HG03439 (cell line): Measurements from ENCODE around the gene GRM5.

Experiments used
- ATAC-seq: cut with Tn5 transposase; IDR thresholded peaks from one replicate; pipeline ENCODE4 v1.9.1; 2021; ENCODE audit warnings: mild to moderate bottlenecking, moderate library complexity; ENCODE audit not compliant: unreplicated experiment

The GRM5 gene

DNA sequence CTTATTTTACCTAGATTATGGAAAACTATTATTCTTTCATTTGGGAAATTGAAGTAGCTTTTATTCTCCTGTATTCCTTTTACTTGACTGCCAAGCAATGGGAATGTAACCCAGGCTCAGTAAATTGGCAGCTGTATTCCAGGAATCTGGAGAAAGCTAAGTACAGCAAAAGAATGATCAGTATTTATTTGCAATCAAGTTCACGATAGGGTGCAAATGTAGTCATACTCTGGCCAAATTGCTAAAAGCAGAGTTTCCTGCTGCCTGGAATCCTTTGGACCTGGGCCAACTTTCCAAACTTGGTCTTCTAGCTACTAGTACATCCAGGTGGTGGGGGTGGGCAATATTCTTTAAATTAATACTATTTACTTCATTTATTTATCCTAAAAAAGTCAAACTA is 442.3 kb downstream of the GRM5 start:
- ATAC-seq, result no peak

- no peak for ATAC-seq
Measured at GRCh38 chr11:88620568-88621130, 445.1 kb downstream of the GRM5 start.

GRCh38 chr11:88619656-88620385 is 446.0 kb downstream of the GRM5 start:
- no peak for ATAC-seq

GRCh38 chr11:88619071-88619425 is 446.7 kb downstream of the GRM5 start:
- no peak for ATAC-seq

GRCh38 chr11:88618327-88619070 is 447.3 kb downstream of the GRM5 start:
- no peak for ATAC-seq

DNA sequence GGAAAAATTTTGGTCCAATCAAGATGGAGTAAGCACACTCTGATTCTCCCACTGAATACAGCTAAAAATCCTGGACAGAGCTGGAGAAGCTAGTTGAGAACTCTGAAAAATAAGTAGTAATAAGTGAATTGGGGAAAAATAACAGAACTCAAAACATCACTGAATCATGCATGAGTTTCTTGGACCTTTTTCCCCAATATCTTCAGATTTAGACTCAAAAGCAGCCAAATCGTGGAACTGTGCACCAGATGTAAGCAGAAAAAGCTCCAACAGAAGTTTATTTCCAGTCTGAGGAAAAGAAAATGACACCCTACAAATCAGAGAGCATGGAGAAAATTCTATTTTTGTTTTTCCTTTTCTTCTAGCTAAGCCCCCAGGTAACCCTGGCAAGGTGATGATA is 448.6 kb downstream of the GRM5 start:
- no peak for ATAC-seq

DNA sequence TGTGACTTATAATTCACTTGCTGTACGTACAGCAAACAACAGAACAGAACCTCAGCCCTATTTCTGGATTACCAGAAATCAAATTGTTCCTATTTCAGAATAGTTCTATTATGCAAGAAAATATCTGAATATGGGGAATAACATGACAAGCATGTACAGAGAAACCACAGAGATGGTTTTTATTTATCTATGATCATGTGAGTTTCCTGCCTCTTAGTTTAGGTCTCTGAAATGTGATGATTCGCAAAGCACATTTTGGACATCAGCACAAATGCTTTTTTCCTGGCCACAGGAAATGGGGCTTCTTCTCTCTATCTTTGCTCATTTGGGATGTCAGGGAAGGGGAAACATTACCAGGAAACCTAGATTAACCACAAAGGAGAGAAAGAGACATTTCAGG is 461.5 kb downstream of the GRM5 start:
- ATAC-seq, result no peak

- no peak for ATAC-seq
Measured at GRCh38 chr11:88603091-88603867, 462.5 kb downstream of the GRM5 start.

DNA sequence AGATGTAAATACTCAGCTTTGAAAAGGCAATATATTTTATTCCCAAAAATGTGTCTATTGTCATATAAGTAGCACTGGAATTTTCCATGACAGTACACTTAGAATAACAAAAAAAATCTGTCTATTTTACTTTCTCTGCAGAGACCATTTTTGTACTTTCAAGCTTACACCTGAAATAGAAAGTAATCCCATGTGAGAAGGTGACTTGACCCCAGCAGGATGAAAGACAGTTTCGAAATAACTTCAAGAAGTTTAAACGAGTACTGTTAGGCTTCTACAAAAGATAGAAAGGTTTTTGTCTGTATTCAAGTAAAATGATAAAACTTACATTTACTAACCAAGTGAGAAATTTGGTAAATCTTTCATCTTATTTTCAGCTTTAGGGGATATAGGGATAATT is 468.4 kb downstream of the GRM5 start:
- no peak for ATAC-seq

DNA sequence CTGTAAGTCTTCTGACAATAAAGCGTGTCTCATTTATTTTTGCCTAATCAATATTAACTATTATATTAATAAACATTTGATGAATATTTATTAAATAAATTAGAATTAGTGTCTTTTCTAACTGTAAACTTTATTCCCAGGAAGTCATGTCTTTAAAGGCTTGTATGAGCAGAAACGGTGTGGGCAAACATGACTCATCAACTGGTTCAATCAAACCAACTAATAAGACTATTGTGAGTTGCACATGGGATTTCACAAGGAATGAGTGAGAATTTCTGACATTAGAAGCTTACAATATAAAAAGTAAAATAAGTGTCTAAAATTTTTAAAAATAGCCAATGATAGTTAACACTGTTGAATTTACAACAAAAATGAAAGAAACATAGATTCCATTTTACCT is 469.0 kb downstream of the GRM5 start:
- ATAC-seq, result no peak

DNA sequence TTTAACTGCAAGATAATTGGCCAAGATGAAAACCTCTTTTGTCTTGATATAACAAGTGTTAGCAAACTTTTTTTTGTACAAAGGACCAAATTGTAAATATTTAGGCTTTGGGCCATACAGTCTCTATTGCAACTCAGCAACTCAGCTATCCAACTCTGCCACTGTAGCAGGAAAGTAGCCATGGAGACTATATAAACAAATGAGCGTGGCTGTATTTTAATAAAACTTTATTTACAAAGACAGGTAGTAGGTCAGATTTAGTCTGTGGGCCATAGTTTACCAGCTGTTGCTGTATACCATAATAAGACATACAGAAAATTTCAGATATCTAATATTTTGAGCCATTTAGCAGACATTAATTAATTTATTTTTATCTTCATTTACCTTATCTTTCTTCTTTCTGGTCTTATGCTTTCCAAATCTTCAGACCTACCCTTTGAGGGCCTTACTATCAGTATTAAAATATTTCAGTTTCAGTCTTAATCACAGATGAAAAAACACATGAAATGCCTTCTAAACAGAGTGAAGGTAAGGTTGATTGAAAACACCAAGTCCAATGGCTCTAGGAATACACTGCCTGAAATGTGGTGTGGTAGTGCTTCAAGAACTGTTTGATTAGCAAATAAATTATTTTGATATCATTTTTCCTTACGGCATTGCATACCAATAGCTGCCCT is 471.4 kb downstream of the GRM5 start:
- ATAC-seq, result no peak

GRCh38 chr11:88590361-88590760 is 475.4 kb downstream of the GRM5 start:
- no peak for ATAC-seq

DNA sequence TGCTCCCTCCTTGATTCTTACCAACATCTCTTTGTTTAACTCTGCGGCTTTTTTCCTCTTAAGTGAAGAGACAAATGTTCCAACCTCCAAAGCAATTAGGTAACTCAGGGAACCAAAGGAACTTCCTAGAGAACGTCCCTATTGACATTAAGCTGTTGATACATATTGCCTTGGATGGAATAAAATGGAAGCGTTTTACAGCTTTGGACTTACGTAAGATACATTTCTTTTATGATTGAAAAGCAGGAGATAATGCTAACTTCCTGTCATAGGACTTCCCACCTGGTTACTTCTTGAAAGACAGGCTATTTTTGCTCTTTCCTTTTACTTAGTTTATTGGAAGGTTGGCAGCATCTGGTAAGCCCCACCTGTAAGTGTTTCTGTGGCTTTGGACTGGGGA is 482.5 kb downstream of the GRM5 start:
- ATAC-seq, result no peak

DNA sequence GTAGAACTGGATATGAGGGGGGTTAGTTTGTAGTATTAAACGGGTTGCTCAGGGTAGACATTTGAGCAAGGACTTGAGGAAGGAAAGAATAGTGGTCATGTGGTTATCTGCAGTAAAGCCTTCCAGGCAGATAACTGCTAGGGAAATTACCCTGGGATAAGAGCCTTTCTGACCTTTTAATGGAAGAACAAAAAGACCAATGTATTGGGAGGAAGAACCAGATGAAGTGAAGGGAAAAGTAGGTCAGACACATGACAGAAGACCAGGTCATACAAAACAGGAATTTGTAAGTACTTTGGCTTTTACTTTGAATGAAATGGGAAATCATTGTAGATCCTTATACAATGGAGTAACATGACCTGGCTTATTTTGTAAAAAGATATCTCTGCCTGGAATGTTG is 486.3 kb downstream of the GRM5 start:
- no peak for ATAC-seq

DNA sequence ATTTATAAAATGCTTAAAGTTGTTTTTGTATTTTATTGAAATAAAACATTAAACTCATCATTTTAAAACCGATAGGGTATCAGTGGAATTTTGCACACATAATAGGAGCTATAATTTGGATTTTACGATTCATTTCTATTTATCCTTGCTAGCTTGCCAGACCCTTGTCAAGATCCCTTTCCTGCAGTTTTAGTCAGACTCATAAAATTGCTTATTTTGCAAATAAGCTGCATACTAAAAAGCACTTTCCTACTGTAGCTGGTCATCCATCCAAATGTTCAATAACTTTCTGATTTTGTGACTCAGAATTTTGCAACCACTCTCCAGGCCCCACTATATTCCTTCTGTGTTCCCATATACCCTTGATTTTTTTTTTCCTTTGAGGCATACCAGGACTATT is 489.0 kb downstream of the GRM5 start:
- no peak for ATAC-seq

DNA sequence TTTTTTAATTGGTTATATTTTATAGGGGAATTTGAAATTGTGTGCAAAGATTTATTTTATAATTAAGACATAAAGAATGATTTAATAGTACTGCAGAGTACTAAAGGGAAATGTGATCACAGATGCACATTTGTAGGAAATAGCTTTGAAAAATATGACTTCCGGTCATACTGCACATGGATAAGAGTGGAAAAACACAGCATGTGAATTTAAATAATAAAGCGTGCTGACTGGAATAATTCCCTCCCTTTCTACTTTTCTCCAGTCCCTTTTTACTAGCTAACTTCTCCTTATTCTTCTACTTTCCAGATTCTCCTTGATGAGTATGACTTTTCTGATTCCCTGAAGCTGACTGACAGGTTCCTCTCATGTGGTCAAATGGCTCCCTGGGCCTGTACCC is 489.9 kb downstream of the GRM5 start:
- ATAC-seq, result no peak

- ATAC-seq, result no peak
Measured at GRCh38 chr11:88569342-88569741, 496.4 kb downstream of the GRM5 start.

DNA sequence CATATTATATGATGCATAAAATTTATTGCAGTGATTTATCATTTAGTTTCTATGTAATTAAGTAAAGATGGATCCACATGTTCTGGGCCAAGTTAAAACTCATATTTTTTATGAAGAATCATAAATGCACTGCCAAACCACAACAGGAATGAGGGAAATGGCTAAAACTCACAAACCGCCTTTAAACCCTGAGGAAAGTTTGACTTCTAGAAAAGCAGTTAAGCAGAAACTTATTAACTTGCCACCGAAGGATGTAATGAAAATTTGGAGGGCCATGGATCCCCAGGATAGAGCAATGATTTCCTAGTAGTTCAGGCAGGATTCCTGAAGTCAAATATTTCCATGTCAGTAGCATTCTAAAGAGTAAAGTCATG is 510.0 kb downstream of the GRM5 start:
- ATAC-seq, result no peak

DNA sequence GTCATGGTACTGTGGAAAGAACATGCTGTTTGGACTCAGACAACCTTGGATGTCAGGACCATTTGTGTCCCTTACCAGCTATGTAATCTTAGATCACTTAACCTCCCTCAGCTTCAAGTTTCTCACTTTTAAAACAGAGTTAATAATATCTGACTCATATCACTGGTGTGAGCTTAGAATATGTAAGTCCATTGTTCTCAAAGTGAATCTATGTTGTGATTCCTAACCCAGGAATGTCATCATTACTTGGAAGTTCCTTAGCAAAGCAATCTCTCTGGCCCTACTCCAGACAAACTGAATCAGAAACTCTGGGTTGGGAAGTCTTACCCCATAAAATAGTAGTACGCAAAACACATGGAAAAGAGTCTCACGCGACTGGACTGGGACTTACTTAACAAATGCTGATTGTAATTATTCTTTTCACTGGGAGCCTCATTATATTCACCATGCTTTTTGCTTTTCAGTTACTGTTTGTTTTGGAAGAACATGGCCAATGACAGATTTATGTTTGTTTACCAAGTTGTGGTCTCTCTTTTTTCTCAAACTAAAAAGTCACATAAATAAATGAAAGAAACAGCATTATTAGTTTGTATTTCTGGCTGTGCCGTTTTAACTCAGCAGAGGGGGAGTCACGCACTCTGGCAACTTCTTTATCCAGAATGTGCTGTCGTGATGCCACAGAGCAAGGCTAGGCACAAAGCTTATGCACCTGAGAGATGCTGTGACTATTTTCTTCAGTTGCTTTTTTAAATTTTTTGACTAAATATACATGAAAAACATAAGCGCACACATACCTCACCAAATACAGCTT is 510.6 kb downstream of the GRM5 start:
- no peak for ATAC-seq

- no peak for ATAC-seq
Measured at GRCh38 chr11:88553204-88553603, 512.6 kb downstream of the GRM5 start.
